Measurements from ENCODE around the gene ABCB11.

Gene ABCB11

GRCh38 chr2:168912466-168912865 is 118.7 kb downstream of the ABCB11 start:
- Histone ChIP-seq H2AFZ (ENCODE audit: low read length) (no peak overlapping the region), H3F3A (ENCODE audit: insufficient read depth, low read length) (no peaks in the 10 kb centered on the region), H3K9me2 (replicated peaks; ENCODE audit: insufficient read depth, low read length) (no peaks in the 10 kb centered on the region), H3K9me3 (replicated peaks; ENCODE audit: insufficient read depth, low read length) (no peaks in the 10 kb centered on the region), H3K4me1 (ENCODE audit: low read length) (peaks cover 8% of the 10 kb centered on the region), H3K27me3 (replicated peaks; ENCODE audit: insufficient read depth, low read length) (no peaks in the 10 kb centered on the region), H3K4me2 (ENCODE audit: low read depth, low read length) (no peak overlapping the region), H3K4me3 (ENCODE audit: low read length) (no peak overlapping the region), H3K36me3 (replicated peaks; ENCODE audit: insufficient read depth, low read length) (no peaks in the 10 kb centered on the region), H3K79me2 (ENCODE audit: low read length) (no peaks in the 10 kb centered on the region), H3K9ac (ENCODE audit: low read length) (no peak overlapping the region), H3K27ac (ENCODE audit: low read length) (no peak overlapping the region), H4K20me1 (ENCODE audit: insufficient read depth, low read length) (no peaks in the 10 kb centered on the region)
- TF ChIP-seq, protein P1, sequence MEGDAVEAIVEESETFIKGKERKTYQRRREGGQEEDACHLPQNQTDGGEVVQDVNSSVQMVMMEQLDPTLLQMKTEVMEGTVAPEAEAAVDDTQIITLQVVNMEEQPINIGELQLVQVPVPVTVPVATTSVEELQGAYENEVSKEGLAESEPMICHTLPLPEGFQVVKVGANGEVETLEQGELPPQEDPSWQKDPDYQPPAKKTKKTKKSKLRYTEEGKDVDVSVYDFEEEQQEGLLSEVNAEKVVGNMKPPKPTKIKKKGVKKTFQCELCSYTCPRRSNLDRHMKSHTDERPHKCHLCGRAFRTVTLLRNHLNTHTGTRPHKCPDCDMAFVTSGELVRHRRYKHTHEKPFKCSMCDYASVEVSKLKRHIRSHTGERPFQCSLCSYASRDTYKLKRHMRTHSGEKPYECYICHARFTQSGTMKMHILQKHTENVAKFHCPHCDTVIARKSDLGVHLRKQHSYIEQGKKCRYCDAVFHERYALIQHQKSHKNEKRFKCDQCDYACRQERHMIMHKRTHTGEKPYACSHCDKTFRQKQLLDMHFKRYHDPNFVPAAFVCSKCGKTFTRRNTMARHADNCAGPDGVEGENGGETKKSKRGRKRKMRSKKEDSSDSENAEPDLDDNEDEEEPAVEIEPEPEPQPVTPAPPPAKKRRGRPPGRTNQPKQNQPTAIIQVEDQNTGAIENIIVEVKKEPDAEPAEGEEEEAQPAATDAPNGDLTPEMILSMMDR (IDR thresholded peaks at IDR 0.05; ENCODE audit: low read length), result no peak
- no peak for TF ChIP-seq EZH2 (optimal IDR thresholded peaks at IDR 0.05; ENCODE audit: low read depth, low read length)
- no peak for TF ChIP-seq EZH2phosphoT487 (IDR thresholded peaks at IDR 0.05; ENCODE audit: low read length)
- no peak for DNase-seq

DNA sequence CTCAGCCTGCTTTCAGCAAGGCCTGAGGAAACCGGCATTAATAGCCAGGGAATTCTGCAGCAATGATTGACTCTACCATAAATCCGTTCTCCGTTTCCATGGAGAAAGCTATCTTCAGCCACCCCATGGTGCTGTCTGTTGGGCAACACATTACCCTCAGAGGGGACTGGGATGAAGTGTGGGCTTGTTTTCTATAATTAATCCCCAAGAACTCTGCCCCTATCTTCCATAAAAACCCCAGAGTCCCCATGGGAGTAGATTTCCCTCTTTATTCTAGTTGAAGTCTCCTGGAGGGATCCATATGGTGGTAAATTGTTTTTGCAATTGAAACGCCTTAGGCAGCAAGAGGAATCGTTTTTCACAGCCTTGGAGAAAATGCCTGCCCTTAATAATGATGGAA is 120.8 kb downstream of the ABCB11 start:
- TF ChIP-seq, protein P1 (IDR thresholded peaks at IDR 0.05; ENCODE audit: low read length), result no peak
- no peak for TF ChIP-seq EZH2phosphoT487 (IDR thresholded peaks at IDR 0.05; ENCODE audit: low read length)
- TF ChIP-seq EZH2 (optimal IDR thresholded peaks at IDR 0.05; ENCODE audit: low read depth, low read length), result no peak
- Histone ChIP-seq H3K4me3 (ENCODE audit: low read length) (no peak overlapping the region), H3F3A (ENCODE audit: insufficient read depth, low read length) (no peaks in the 10 kb centered on the region), H3K27me3 (replicated peaks; ENCODE audit: insufficient read depth, low read length) (no peaks in the 10 kb centered on the region), H3K36me3 (replicated peaks; ENCODE audit: insufficient read depth, low read length) (no peaks in the 10 kb centered on the region), H3K9me3 (replicated peaks; ENCODE audit: insufficient read depth, low read length) (no peaks in the 10 kb centered on the region), H3K4me2 (ENCODE audit: low read depth, low read length) (no peak overlapping the region), H3K9me2 (replicated peaks; ENCODE audit: insufficient read depth, low read length) (no peaks in the 10 kb centered on the region), H4K20me1 (ENCODE audit: insufficient read depth, low read length) (no peaks in the 10 kb centered on the region), H2AFZ (ENCODE audit: low read length) (no peak overlapping the region), H3K27ac (ENCODE audit: low read length) (no peak overlapping the region), H3K79me2 (ENCODE audit: low read length) (no peaks in the 10 kb centered on the region), H3K9ac (ENCODE audit: low read length) (no peak overlapping the region), H3K4me1 (ENCODE audit: low read length) (no peaks in the 10 kb centered on the region)
- DNase-seq, result no peak

GRCh38 chr2:168907940-168908662 is 123.0 kb downstream of the ABCB11 start:
- TF ChIP-seq EZH2phosphoT487 (IDR thresholded peaks at IDR 0.05; ENCODE audit: low read length) (no peak), EZH2 (optimal IDR thresholded peaks at IDR 0.05; ENCODE audit: low read depth, low read length) (no peak)
- TF ChIP-seq, protein P1 (IDR thresholded peaks at IDR 0.05; ENCODE audit: low read length), result no peak
- no peak for DNase-seq
- Histone ChIP-seq H3K36me3 (replicated peaks; ENCODE audit: insufficient read depth, low read length) (no peaks in the 10 kb centered on the region), H3K27me3 (replicated peaks; ENCODE audit: insufficient read depth, low read length) (no peaks in the 10 kb centered on the region), H3F3A (ENCODE audit: insufficient read depth, low read length) (no peaks in the 10 kb centered on the region), H3K79me2 (ENCODE audit: low read length) (no peaks in the 10 kb centered on the region), H3K4me3 (ENCODE audit: low read length) (no peak overlapping the region), H3K9ac (ENCODE audit: low read length) (no peak overlapping the region), H3K9me3 (replicated peaks; ENCODE audit: insufficient read depth, low read length) (no peaks in the 10 kb centered on the region), H2AFZ (ENCODE audit: low read length) (no peak overlapping the region), H3K9me2 (replicated peaks; ENCODE audit: insufficient read depth, low read length) (no peaks in the 10 kb centered on the region), H3K27ac (ENCODE audit: low read length) (no peak overlapping the region), H4K20me1 (ENCODE audit: insufficient read depth, low read length) (no peaks in the 10 kb centered on the region), H3K4me1 (ENCODE audit: low read length) (no peaks in the 10 kb centered on the region), H3K4me2 (ENCODE audit: low read depth, low read length) (no peak overlapping the region)
